Stimulated activated CD4-positive, alpha-beta T cell treated with anti-CD3 and anti-CD28 coated beads, TNF-alpha, amount 100 ng/mL, for 48 hours (primary cell): ENCODE results near the gene CNNM3.

Experiments used
- DNase-seq, 3 donors: peaks; one replicate each; pipeline ENCODE4 v3.0.0-alpha.2; 2020; ENCODE audit warnings: low read depth in 3 of 3

CNNM3 gene

GRCh38 chr2:96877042-96877451 is 61.0 kb downstream of the CNNM3 start:
- no peak for DNase-seq

DNA sequence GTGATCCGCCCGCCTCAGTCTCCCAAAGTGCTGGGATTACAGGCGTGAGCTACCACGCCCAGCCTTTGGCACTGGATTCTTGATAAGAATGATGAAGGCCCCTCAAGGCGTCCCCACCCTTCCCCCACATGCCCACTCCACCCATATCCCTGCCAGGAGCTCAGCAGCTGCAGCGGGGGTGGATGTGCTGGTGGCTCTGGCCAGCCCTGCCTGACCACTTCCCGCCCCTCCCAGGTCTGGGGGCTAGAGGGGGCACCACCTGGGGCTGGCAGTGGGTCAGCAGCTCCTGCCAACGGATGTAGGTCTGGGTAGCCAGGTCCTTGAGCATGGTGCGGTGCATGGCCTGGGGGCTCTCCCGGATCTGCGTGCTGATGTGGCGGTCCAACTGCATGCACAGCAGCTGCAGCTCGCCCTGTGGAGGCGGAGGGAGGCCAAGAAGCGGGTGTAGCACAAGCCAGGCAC is 61.6 kb downstream of the CNNM3 start:
- no peak for DNase-seq

GRCh38 chr2:96878171-96878570 is 62.1 kb downstream of the CNNM3 start:
- DNase-seq, result no peak

DNA sequence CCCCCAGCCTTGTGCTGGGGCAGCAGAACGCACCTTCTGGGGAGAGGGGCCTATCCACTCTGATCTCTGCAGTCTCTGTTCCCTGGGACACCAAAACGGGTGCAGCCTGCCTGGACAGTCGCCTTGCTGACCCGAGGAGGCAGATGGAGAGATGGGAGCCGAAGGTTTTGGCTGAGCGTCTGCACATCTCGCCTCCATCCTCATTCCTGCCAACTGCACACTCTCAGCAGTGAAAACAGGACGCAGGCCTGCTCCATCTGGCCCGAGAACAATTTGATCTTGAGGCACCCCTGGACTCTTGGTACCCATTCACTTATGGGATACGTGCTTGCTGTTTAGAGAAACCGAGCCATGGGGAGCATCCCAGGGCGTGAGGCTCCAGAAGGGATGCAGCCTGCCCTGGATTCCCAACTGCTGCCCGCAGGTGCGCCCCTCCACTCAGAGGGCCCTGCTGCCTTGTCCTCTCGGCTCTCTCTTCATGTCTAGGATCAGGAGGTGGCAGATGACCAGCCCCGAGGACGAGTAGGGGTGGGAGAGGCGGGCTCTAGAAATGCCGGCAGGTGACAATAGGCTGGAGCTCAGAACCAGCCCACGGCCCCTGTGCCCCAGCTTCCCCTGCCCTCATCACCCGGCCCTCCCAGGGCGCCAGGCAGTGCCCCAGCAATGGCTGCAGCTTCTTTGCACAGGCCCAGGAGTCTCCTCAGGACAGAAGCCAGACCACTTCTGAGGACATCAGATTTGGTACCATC is 62.9 kb downstream of the CNNM3 start:
- no peak for DNase-seq

GRCh38 chr2:96879545-96880040 is 63.5 kb downstream of the CNNM3 start:
- no peak for DNase-seq

- DNase-seq, result no peak
Observed at GRCh38 chr2:96880891-96881273, 64.8 kb downstream of the CNNM3 start.

DNA sequence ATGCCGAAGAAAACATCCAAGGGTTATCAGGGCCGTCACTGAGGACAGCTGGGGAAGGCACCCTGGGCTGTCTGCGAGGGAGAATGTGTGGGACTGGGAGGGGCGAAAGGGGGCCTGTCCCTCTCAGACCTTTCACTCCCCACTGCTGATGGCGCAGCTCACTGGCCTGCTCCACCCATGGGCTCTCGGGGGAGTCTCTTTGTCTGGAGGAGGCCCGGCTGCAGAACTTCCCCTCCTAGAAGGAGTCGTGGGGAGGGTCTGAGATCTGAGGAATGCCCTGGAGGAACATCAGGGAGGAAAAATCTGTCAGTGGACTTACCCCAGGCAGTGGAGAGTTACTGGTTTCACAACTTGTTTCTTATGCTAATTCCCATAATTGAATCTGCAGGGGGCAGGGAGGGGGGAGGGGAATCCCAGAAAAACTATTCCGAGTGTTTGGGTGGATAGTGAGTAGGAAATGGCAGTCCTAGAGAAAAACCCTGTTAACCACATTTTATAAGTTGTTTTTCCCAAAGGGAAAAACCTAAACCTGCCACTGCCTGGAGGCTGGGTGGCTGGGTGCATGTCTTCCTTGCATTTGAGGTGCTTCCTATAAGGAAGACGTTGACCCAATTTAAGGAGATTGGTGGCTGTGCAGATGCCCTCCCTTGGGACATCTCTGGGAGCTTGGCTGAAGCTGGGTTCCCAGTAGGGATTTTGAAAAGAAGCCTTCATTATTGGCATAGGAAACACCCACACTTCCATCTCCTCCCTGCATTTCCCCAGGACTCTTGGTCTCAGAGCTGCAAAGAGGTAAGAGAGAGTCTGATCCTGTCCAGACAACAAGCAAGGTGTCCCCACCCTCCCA is 65.5 kb downstream of the CNNM3 start:
- no peak for DNase-seq

- DNase-seq, result no peak
Observed at GRCh38 chr2:96882230-96882629, 66.2 kb downstream of the CNNM3 start.

DNA sequence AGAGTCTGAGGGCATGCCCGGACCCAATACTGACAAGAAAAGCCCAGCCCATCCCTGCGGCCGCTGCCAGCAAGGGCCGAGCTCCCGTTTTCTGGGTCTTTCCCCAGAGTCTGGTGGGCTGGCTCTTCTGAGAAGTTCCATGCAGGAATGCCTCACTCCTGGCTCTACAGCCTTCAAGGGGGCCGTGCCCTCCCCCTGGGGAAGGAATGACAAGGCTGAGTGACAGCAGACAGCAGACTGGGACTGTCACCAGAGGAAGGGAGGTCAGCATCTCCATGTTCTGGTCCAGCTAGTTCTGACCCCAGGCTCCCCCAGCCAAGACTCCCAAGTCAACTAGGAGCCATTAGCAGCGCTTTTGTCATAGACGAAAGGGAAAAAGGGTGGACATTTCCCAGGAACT is 66.8 kb downstream of the CNNM3 start:
- no peak for DNase-seq

- DNase-seq, result no peak
Observed at GRCh38 chr2:96883306-96883705, 67.2 kb downstream of the CNNM3 start.
